COLO829 (cell line): ENCODE results near the gene LOXL3.
A peak's percentile ranks its signal among the peaks of the same experiment; 100 is the strongest.
"Not testable (repeated sequence)": the region's sequence is repeated elsewhere in the genome, so short reads cannot be mapped to it uniquely, and the experiment has no call there.

Experiments
- DNase-seq: peaks from one replicate; pipeline ENCODE4 v3.0.0; 2012; ENCODE audit warnings: low spot score

The LOXL3 gene

GRCh38 chr2:74488643-74489481 lies 64.9 kb downstream of the LOXL3 start:
- DNase-seq, result no peak

GRCh38 chr2:74486141-74486540 lies 67.6 kb downstream of the LOXL3 start:
- DNase-seq, result no peak

- DNase-seq, result not testable (repeated sequence)
Measured at GRCh38 chr2:74483675-74484164, 70.0 kb downstream of the LOXL3 start.

GRCh38 chr2:74482801-74483674 lies 70.7 kb downstream of the LOXL3 start, which contains the start of the genes CCDC142 and TTC31:
TSS of gene CCDC142 (minus strand) at chr2:74482998. CDS start at chr2:74482837, 161 bp downstream.
TSS of gene TTC31 (plus strand) at chr2:74483081. CDS start at chr2:74483096, 15 bp downstream.
- peak; percentile 89 for DNase-seq
